PC-3 (cell line): Measurements from ENCODE around the gene HIBADH. TPM values are rescaled to one million over a fixed set of nuclear protein-coding genes. Genes with fewer than 3 reads are reported as not detected.

Experiments
- ATAC-seq: fragments of 200-7000 bp; cut with Tn5 transposase; 2 replicates; pipeline ENCODE4 v1.9.1; 2020; ENCODE audit warnings: mild to moderate bottlenecking, moderate library complexity
- BruUV-seq: library from RNA; stranded (reverse); fragments of 400-500 nt; replicated peaks from 2 replicates; lab custom pipeline; 2021; lab: Mats Ljungman, UMichigan
- CTCF ChIA-PET: fragments of 300-600 bp; sonication (Branson Sonifier 250); formaldehyde crosslinking; loops from one replicate; lab custom pipeline; 2022; ENCODE audit warnings: antibody characterized with exemption; lab: Charles Lee
- POLR2A ChIA-PET: fragments of 300-600 bp; sonication (Branson Sonifier 250); formaldehyde crosslinking; loops from one replicate; lab custom pipeline; 2022; ENCODE audit warnings: antibody characterized with exemption; ENCODE audit not compliant: unreplicated experiment; lab: Charles Lee
- DNase-seq: peaks from one replicate; pipeline ENCODE4 v3.0.0-alpha.2; 2015
- H2AFZ ChIP-seq: fragments of 300-600 bp; sonication (generic); 2 replicates; pipeline ENCODE4 v1.6.0; 2016; ENCODE audit warnings: antibody characterized with exemption, low read length
- H3F3A ChIP-seq: fragments of 300-600 bp; sonication (generic); one replicate; pipeline ENCODE4 v1.6.0; 2017; ENCODE audit warnings: antibody characterized with exemption, low read length, control low read depth, mild to moderate bottlenecking; ENCODE audit not compliant: unreplicated experiment
- H3K27ac ChIP-seq: fragments of 300-600 bp; sonication (generic); 2 replicates; pipeline ENCODE4 v1.5.1; 2016; ENCODE audit warnings: mild to moderate bottlenecking, low read length
- H3K27me3 ChIP-seq: fragments of 300-600 bp; sonication (generic); 2 replicates; pipeline ENCODE4 v1.6.1; 2016; ENCODE audit warnings: low read length, mixed read lengths
- H3K36me3 ChIP-seq: fragments of 300-600 bp; sonication (generic); 2 replicates; pipeline ENCODE4 v1.6.1; 2016; ENCODE audit warnings: low read depth, mixed run types, low read length, mixed read lengths
- H3K4me1 ChIP-seq: fragments of 300-600 bp; sonication (generic); 2 replicates; pipeline ENCODE4 v1.5.1; 2016; ENCODE audit warnings: low read length; ENCODE audit not compliant: insufficient read depth
- H3K4me2 ChIP-seq: fragments of 300-600 bp; sonication (generic); 2 replicates; pipeline ENCODE4 v1.6.0; 2016; ENCODE audit warnings: low read length
- H3K4me3 ChIP-seq: fragments of 300-600 bp; sonication (generic); 2 replicates; pipeline ENCODE4 v1.5.1; 2016; ENCODE audit warnings: mild to moderate bottlenecking, low read length, mixed read lengths
- H3K79me2 ChIP-seq: fragments of 300-600 bp; sonication (generic); 2 replicates; pipeline ENCODE4 v1.6.1; 2017; ENCODE audit warnings: low read length, mixed read lengths
- H3K9ac ChIP-seq: fragments of 300-600 bp; sonication (generic); 2 replicates; pipeline ENCODE4 v1.6.0; 2016; ENCODE audit warnings: mild to moderate bottlenecking, low read length
- H3K9me2 ChIP-seq: fragments of 300-600 bp; sonication (generic); replicated peaks from 2 replicates; pipeline ENCODE4 v1.6.1; 2016; ENCODE audit warnings: mixed run types, low read length, mixed read lengths
- H3K9me3 ChIP-seq: fragments of 300-600 bp; sonication (generic); 2 replicates; pipeline ENCODE4 v1.6.1; 2016; ENCODE audit warnings: low read length, mixed read lengths
- H4K20me1 ChIP-seq: fragments of 300-600 bp; sonication (generic); 2 replicates; pipeline ENCODE4 v1.6.1; 2016; ENCODE audit warnings: low read length, mixed read lengths
- EZH2 ChIP-seq: fragments of 300-600 bp; sonication (generic); IDR thresholded peaks from one replicate; pipeline ENCODE4 v1.6.1; 2017; ENCODE audit warnings: antibody characterized with exemption, mild to moderate bottlenecking, low read length; ENCODE audit not compliant: unreplicated experiment
- EZH2phosphoT487 ChIP-seq: fragments of 300-600 bp; sonication (generic); IDR thresholded peaks from 2 replicates; pipeline ENCODE4 v1.6.1; 2018; ENCODE audit warnings: mild to moderate bottlenecking, antibody characterized with exemption, low read length, borderline replicate concordance
- intact Hi-C: fragments of 100-400 bp; cut with micrococcal nuclease; formaldehyde crosslinking; loops from 2 replicates; pipeline ENCODE4 v1.9.0; 2023
- total RNA-seq: library from RNA; depleted of rRNA; stranded (reverse); fragments of >200 nt; gene quantifications from 2 replicates; pipeline ENCODE4 v1.2.3, GENCODE V29; 2014
- TF ChIP-seq, protein P1 (sequence below): fragments of 300-600 bp; sonication (generic); conservative IDR thresholded peaks from 2 replicates; pipeline ENCODE4 v1.5.1; 2017; ENCODE audit warnings: antibody characterized with exemption, low read depth, mild to moderate bottlenecking, low read length

Gene HIBADH
- total RNA-seq, 1 experiment from 2014 or later, result 45.8 TPM

DNA sequence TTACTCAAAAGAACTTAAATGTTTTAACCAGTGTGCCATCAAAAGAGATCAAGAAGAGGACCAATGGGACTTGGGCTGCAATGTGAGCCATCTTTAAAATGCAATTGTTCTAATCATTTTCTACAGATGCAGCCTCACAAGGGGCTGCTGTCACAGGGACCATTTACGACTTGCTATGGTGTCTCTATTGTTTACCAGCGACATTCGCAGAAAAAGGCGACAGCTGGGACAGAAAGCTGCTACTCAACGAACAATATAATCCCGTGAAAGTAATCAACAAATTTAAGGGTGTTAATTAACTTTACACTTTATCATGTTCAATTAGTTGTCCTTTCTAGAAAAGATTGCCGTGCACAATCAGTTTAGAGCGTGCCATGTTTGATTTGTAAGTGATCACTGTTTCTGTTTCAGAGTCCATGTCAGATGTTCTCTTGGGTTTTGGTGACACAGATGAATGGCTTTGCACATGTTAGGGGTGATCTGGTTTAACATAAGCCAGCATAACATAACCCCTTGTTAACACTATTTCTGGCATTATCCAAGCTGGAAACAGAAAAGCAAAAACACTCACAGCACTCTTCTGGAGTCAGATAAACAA lies 110.8 kb downstream of the HIBADH start:
- no peaks in the 10 kb centered on the region for H3K36me3 ChIP-seq
- no peaks in the 10 kb centered on the region for H3K9me3 ChIP-seq
- intact Hi-C loops, result no loop called here
- DNase-seq (no peak), ATAC-seq (no peak)
- H3K9ac ChIP-seq, result no peak overlapping the region
- no peaks in the 10 kb centered on the region for H3K9me2 ChIP-seq
- no peaks in the 10 kb centered on the region for H3K79me2 ChIP-seq
- no peak overlapping the region for H2AFZ ChIP-seq
- CTCF ChIA-PET, result no interaction called here
- no peak overlapping the region for H3K4me3 ChIP-seq
- no TSS peak for BruUV-seq
- peaks cover 11% of the 10 kb centered on the region for H3K4me1 ChIP-seq
- no peaks in the 10 kb centered on the region for H3F3A ChIP-seq
- no peaks in the 10 kb centered on the region for H3K27me3 ChIP-seq
- TF ChIP-seq EZH2phosphoT487 (no peak), EZH2 (no peak)
- TF ChIP-seq, protein P1, sequence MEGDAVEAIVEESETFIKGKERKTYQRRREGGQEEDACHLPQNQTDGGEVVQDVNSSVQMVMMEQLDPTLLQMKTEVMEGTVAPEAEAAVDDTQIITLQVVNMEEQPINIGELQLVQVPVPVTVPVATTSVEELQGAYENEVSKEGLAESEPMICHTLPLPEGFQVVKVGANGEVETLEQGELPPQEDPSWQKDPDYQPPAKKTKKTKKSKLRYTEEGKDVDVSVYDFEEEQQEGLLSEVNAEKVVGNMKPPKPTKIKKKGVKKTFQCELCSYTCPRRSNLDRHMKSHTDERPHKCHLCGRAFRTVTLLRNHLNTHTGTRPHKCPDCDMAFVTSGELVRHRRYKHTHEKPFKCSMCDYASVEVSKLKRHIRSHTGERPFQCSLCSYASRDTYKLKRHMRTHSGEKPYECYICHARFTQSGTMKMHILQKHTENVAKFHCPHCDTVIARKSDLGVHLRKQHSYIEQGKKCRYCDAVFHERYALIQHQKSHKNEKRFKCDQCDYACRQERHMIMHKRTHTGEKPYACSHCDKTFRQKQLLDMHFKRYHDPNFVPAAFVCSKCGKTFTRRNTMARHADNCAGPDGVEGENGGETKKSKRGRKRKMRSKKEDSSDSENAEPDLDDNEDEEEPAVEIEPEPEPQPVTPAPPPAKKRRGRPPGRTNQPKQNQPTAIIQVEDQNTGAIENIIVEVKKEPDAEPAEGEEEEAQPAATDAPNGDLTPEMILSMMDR, result no peak
- H3K27ac ChIP-seq, result no peak overlapping the region
- H3K4me2 ChIP-seq, result no peak overlapping the region
- POLR2A ChIA-PET, result interaction anchor here (0.7 kb wide), 1 partner anchor 356 kb away, joined by 4 read pairs; no protein-coding TSS in a partner anchor
- no peaks in the 10 kb centered on the region for H4K20me1 ChIP-seq

DNA sequence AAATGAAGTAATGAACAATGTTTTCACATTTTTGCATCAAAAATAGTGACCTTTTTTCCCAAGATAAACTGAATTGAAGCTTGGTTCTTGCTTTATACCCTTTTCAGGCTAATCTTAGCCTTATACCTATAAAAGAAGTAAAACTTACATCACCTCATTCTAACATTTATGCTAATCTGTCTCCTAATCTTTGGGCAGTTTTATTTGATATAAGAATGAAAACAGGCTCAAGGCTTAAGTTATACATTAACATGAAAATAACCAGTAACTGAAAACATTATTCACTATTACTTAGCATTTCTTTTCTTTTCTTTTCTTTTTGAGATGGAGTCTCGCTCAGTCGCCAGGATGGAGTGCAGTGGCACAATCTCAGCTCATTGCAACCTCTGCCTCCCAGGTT lies 113.1 kb downstream of the HIBADH start:
- TF ChIP-seq, protein P1, result no peak
- TF ChIP-seq EZH2phosphoT487 (no peak), EZH2 (no peak)

DNA sequence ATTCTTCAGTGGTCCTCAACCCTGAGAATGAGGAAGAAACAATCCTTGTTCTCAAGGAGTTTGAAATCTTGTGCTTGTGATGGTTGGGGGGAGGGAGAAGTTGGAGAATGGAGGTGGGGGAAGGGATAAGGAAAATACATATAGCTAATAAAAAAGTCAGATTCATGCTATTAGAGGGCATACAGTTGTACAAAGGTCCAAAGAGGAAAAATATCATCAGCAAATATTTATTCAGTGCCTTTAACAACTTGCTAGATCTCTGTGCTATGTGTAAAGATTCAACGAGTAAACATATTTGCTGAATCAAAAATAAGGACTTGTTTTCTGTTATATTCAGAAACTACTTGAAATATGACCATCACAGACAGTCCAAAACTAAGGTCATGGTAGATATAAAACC lies 114.4 kb downstream of the HIBADH start:
- Histone ChIP-seq H3K36me3 (no peaks in the 10 kb centered on the region), H3K9me2 (no peaks in the 10 kb centered on the region), H3K4me1 (peaks cover 8% of the 10 kb centered on the region; the same call in 1 of the 2 replicates), H3K9me3 (no peaks in the 10 kb centered on the region), H4K20me1 (no peaks in the 10 kb centered on the region), H3K9ac (no peak overlapping the region), H3K4me2 (no peak overlapping the region), H3K4me3 (no peak overlapping the region), H3K27me3 (no peaks in the 10 kb centered on the region), H3K27ac (no peak overlapping the region), H3K79me2 (no peaks in the 10 kb centered on the region), H2AFZ (no peak overlapping the region), H3F3A (no peaks in the 10 kb centered on the region)
- DNase-seq (peak; percentile 2), ATAC-seq (peak; percentile 87)
- BruUV-seq, result no TSS peak
- ChIA-PET CTCF (no interaction called here), POLR2A (no interaction called here)
- intact Hi-C loops, result no loop called here
- TF ChIP-seq EZH2phosphoT487, result no peak
- no peak for TF ChIP-seq EZH2
- TF ChIP-seq, protein P1, result no peak

More for the DNA sequence above, 113.1 kb downstream of the HIBADH start:
- Histone ChIP-seq H3F3A (no peaks in the 10 kb centered on the region), H3K9me2 (no peaks in the 10 kb centered on the region), H3K4me2 (no peak overlapping the region), H3K27me3 (no peaks in the 10 kb centered on the region), H4K20me1 (no peaks in the 10 kb centered on the region), H3K4me3 (no peak overlapping the region), H3K4me1 (peaks cover 8% of the 10 kb centered on the region; the same call in 1 of the 2 replicates), H3K9me3 (no peaks in the 10 kb centered on the region), H2AFZ (no peak overlapping the region), H3K36me3 (no peaks in the 10 kb centered on the region), H3K9ac (no peak overlapping the region), H3K79me2 (no peaks in the 10 kb centered on the region), H3K27ac (no peak overlapping the region)
- CTCF ChIA-PET, result no interaction called here
- no TSS peak for BruUV-seq
- POLR2A ChIA-PET, result no interaction called here
- DNase-seq (no peak), ATAC-seq (no peak)
- intact Hi-C loops, result no loop called here
